A673 (cell line): ENCODE measurements around the gene TMEM150C.

Source experiments
- CTCF ChIP-seq: fragments of 300-800, 200-600 bp; sonication (generic); conservative IDR thresholded peaks from 2 replicates; pipeline ENCODE4 v1.5.1; 2017; ENCODE audit warnings: low read depth, mild to moderate bottlenecking, antibody characterized with exemption, low read length, moderate library complexity, mixed read lengths
- EZH2 ChIP-seq: fragments of 200-600 bp; sonication (generic); IDR thresholded peaks from 2 replicates; pipeline ENCODE4 v1.6.1; 2017; ENCODE audit warnings: borderline replicate concordance, low read depth, mild to moderate bottlenecking, mixed read lengths, antibody characterized with exemption, low read length; ENCODE audit not compliant: poor library complexity, severe bottlenecking

- no peak for TF ChIP-seq CTCF
- TF ChIP-seq EZH2 = no peak
Measured at GRCh38 chr4:82601242-82602015, 39.6 kb upstream of the TMEM150C start.
